Smooth muscle cell (in vitro differentiated cells): ENCODE data around the gene WNT4. TPM values are rescaled to one million over a fixed set of nuclear protein-coding genes. Genes with fewer than 3 reads are reported as not detected.

Experiments
- DNase-seq: peaks from one replicate; lab custom pipeline; 2025; ENCODE audit not compliant: unreplicated experiment; lab: John Stamatoyannopoulos, UW
- H2AFZ ChIP-seq: fragments of 200-600 bp; sonication (generic); 2 replicates; pipeline ENCODE4 v1.6.0; 2016; ENCODE audit warnings: antibody characterized with exemption, low read depth, mild to moderate bottlenecking
- H3F3A ChIP-seq: fragments of 200-600 bp; sonication (generic); 2 replicates; pipeline ENCODE4 v1.6.0; 2017; ENCODE audit warnings: antibody characterized with exemption, low read depth
- H3K27ac ChIP-seq: fragments of 200-600 bp; sonication (generic); 2 replicates; pipeline ENCODE4 v1.5.1; 2016; ENCODE audit warnings: low read depth, mild to moderate bottlenecking
- H3K27me3 ChIP-seq: fragments of 200-600 bp; sonication (generic); 2 replicates; pipeline ENCODE4 v1.6.1; 2016; ENCODE audit warnings: low read depth, mild to moderate bottlenecking
- H3K36me3 ChIP-seq: fragments of 200-600 bp; sonication (generic); 2 replicates; pipeline ENCODE4 v1.5.1; 2016; ENCODE audit warnings: low read depth
- H3K4me1 ChIP-seq: fragments of 200-600 bp; sonication (generic); 2 replicates; pipeline ENCODE4 v1.5.1; 2016; ENCODE audit warnings: low read depth
- H3K4me2 ChIP-seq: fragments of 200-600 bp; sonication (generic); 2 replicates; pipeline ENCODE4 v1.6.0; 2016; ENCODE audit warnings: mild to moderate bottlenecking
- H3K4me3 ChIP-seq: fragments of 200-600 bp; sonication (generic); 2 replicates; pipeline ENCODE4 v1.5.1; 2016; ENCODE audit warnings: mild to moderate bottlenecking
- H3K79me2 ChIP-seq: fragments of 200-600 bp; sonication (generic); 2 replicates; pipeline ENCODE4 v1.6.0; 2016; ENCODE audit warnings: low read depth, mild to moderate bottlenecking
- H3K9ac ChIP-seq: fragments of 200-600 bp; sonication (generic); 2 replicates; pipeline ENCODE4 v1.6.0; 2016; ENCODE audit warnings: low read depth
- H3K9me3 ChIP-seq: fragments of 200-600 bp; sonication (generic); replicated peaks from 2 replicates; pipeline ENCODE4 v1.5.1; 2016; ENCODE audit warnings: low read depth
- H4K20me1 ChIP-seq: fragments of 200-600 bp; sonication (generic); 2 replicates; pipeline ENCODE4 v1.6.0; 2016; ENCODE audit warnings: low read depth
- CTCF ChIP-seq: fragments of 200-600 bp; sonication (generic); IDR thresholded peaks from 2 replicates; pipeline ENCODE4 v1.5.1; 2017; ENCODE audit warnings: borderline replicate concordance, mild to moderate bottlenecking, antibody characterized with exemption; ENCODE audit not compliant: insufficient read depth, poor library complexity, severe bottlenecking
- WGBS: methylation state at CpG from one replicate; pipeline ENCODE4 v1.1.7; 2016; ENCODE audit warnings: low lambda C conversion rate; 5-methylcytosine and 5-hydroxymethylcytosine counted together
- polyA plus RNA-seq: library from polyadenylated mRNA; unstranded; fragments of >200 nt; fragmentation: Nextera tagmentation; extraction: Ambion mirVana; gene quantifications from 2 replicates; pipeline ENCODE4 v1.2.1, GENCODE V29; 2016
- total RNA-seq: library from RNA; depleted of rRNA; stranded (reverse); fragments of >200 nt; gene quantifications from 2 replicates; pipeline ENCODE4 v1.2.3, GENCODE V29; 2014

The WNT4 gene
- total and polyA plus RNA-seq, 2 experiments from 2014 or later, result 0.18 to 0.55 TPM

- no peak overlapping the region for H2AFZ ChIP-seq
- WGBS, result 81% methylated on average over 17 of the region's 21 CpGs
These were observed 42.2 kb upstream of the WNT4 start for GRCh38 chr1:22184892-22185612.

GRCh38 chr1:22184454-22184853 is 41.6 kb upstream of the WNT4 start:
- Histone ChIP-seq H3K9ac (no peak overlapping the region), H3K27me3 (peaks cover 16% of the 10 kb centered on the region), H2AFZ (no peak overlapping the region), H3K27ac (no peak overlapping the region), H3K4me3 (no peak overlapping the region), H3K4me2 (no peak overlapping the region), H3K79me2 (no peaks in the 10 kb centered on the region), H3K9me3 (no peaks in the 10 kb centered on the region), H3K36me3 (no peaks in the 10 kb centered on the region), H4K20me1 (no peaks in the 10 kb centered on the region), H3K4me1 (no peaks in the 10 kb centered on the region), H3F3A (no peaks in the 10 kb centered on the region)
- WGBS, result 100% methylated on average over 1 of the region's 1 CpG
- TF ChIP-seq CTCF, result no peak
- DNase-seq, result no peak

More at GRCh38 chr1:22184892-22185612, 42.2 kb upstream of the WNT4 start:
- H3K27ac ChIP-seq, result no peak overlapping the region
- H4K20me1 ChIP-seq, result no peaks in the 10 kb centered on the region
- no peaks in the 10 kb centered on the region for H3K4me1 ChIP-seq
- no peak overlapping the region for H3K4me2 ChIP-seq
- no peak for TF ChIP-seq CTCF
- H3K36me3 ChIP-seq, result no peaks in the 10 kb centered on the region
- no peak overlapping the region for H3K4me3 ChIP-seq
- no peak overlapping the region for H3K9ac ChIP-seq
- peaks cover 16% of the 10 kb centered on the region for H3K27me3 ChIP-seq
- DNase-seq, result no peak
- no peaks in the 10 kb centered on the region for H3K9me3 ChIP-seq
- no peaks in the 10 kb centered on the region for H3K79me2 ChIP-seq
- H3F3A ChIP-seq, result no peaks in the 10 kb centered on the region

GRCh38 chr1:22182715-22183114 is 39.8 kb upstream of the WNT4 start:
- H3F3A ChIP-seq, result no peaks in the 10 kb centered on the region
- H3K9me3 ChIP-seq, result no peaks in the 10 kb centered on the region
- no peaks in the 10 kb centered on the region for H3K4me1 ChIP-seq
- H3K9ac ChIP-seq, result no peak overlapping the region
- no peaks in the 10 kb centered on the region for H3K79me2 ChIP-seq
- no peak for TF ChIP-seq CTCF
- H3K27ac ChIP-seq, result no peak overlapping the region
- no peak overlapping the region for H3K4me3 ChIP-seq
- WGBS, result 95% methylated on average over 9 of the region's 11 CpGs
- DNase-seq, result no peak
- H3K27me3 ChIP-seq, result peaks cover 16% of the 10 kb centered on the region
- H4K20me1 ChIP-seq, result no peaks in the 10 kb centered on the region
- no peaks in the 10 kb centered on the region for H3K36me3 ChIP-seq
- no peak overlapping the region for H3K4me2 ChIP-seq
- no peak overlapping the region for H2AFZ ChIP-seq
